Mesendoderm (in vitro differentiated cells): ENCODE results near the gene MOAP1.
A peak's percentile ranks its signal among the peaks of the same experiment; 100 is the strongest.
"Not testable (repeated sequence)": the region's sequence is repeated elsewhere in the genome, so short reads cannot be mapped to it uniquely, and the experiment has no call there.

Experiments used
- DNase-seq: peaks from one replicate; pipeline ENCODE4 v3.0.0; 2013
- H2AK5ac ChIP-seq: 2 replicates; pipeline ENCODE4 v1.6.1; 2013; ENCODE audit warnings: low read length, inconsistent platforms
- H2BK120ac ChIP-seq: 2 replicates; pipeline ENCODE4 v1.6.1; 2013; ENCODE audit warnings: low read depth, mild to moderate bottlenecking, low read length, moderate library complexity, mixed read lengths
- H2BK15ac ChIP-seq: replicated peaks from 2 replicates; pipeline ENCODE4 v1.6.1; 2013; ENCODE audit warnings: low read depth, mild to moderate bottlenecking, moderate library complexity
- H2BK5ac ChIP-seq: 2 replicates; pipeline ENCODE4 v1.6.1; 2013; ENCODE audit warnings: low read length, inconsistent platforms
- H3K18ac ChIP-seq: 2 replicates; pipeline ENCODE4 v1.6.1; 2013; ENCODE audit warnings: mild to moderate bottlenecking, low read length, mixed read lengths
- H3K23ac ChIP-seq: one replicate; pipeline ENCODE4 v1.6.1; 2013; ENCODE audit warnings: low read length
- H3K27ac ChIP-seq: 2 replicates; pipeline ENCODE4 v1.5.1; 2013; ENCODE audit warnings: low read depth, mild to moderate bottlenecking, inconsistent platforms, low read length, moderate library complexity
- H3K27me3 ChIP-seq: 2 replicates; pipeline ENCODE4 v1.6.1; 2013; ENCODE audit warnings: low read length, control low read depth, mild to moderate bottlenecking, inconsistent platforms; ENCODE audit not compliant: insufficient read depth, poor library complexity
- H3K36me3 ChIP-seq: 2 replicates; pipeline ENCODE4 v1.6.1; 2013; ENCODE audit warnings: low read length, inconsistent platforms; ENCODE audit not compliant: control insufficient read depth, insufficient read depth
- H3K4ac ChIP-seq: one replicate; pipeline ENCODE4 v1.6.1; 2013; ENCODE audit warnings: low read depth, mild to moderate bottlenecking, low read length, moderate library complexity
- H3K4me1 ChIP-seq: 2 replicates; pipeline ENCODE4 v1.6.1; 2013; ENCODE audit warnings: low read depth, low read length, inconsistent platforms; ENCODE audit not compliant: control insufficient read depth
- H3K4me2 ChIP-seq: 2 replicates; pipeline ENCODE4 v1.6.1; 2013; ENCODE audit warnings: low read length
- H3K4me3 ChIP-seq: 2 replicates; pipeline ENCODE4 v1.5.1; 2013; ENCODE audit warnings: mild to moderate bottlenecking, low read length
- H3K56ac ChIP-seq: one replicate; pipeline ENCODE4 v1.6.1; 2013; ENCODE audit warnings: low read length
- H3K79me1 ChIP-seq: 2 replicates; pipeline ENCODE4 v1.6.1; 2013; ENCODE audit warnings: low read length, inconsistent platforms
- H3K79me2 ChIP-seq: 2 replicates; pipeline ENCODE4 v1.6.1; 2013; ENCODE audit warnings: mild to moderate bottlenecking, low read length; ENCODE audit not compliant: control insufficient read depth, insufficient read depth
- H3K9ac ChIP-seq: 2 replicates; pipeline ENCODE4 v1.6.1; 2013; ENCODE audit warnings: low read length, inconsistent platforms
- H4K5ac ChIP-seq: one replicate; pipeline ENCODE4 v1.6.1; 2013; ENCODE audit warnings: low read length
- H4K8ac ChIP-seq: one replicate; pipeline ENCODE4 v1.6.1; 2013; ENCODE audit warnings: low read depth, mild to moderate bottlenecking, control low read depth, low read length, moderate library complexity
- WGBS: extraction: QIAGEN DNeasy Blood & Tissue Kit; methylation state at CpG from one replicate; pipeline ENCODE4 v1.1.7; 2013; ENCODE audit warnings: low lambda C conversion rate, missing lambda C conversion rate; ENCODE audit not compliant: insufficient coverage; ENCODE audit errors: extremely low coverage; 5-methylcytosine and 5-hydroxymethylcytosine counted together

MOAP1 gene

GRCh38 chr14:93136508-93136907 lies 48.2 kb downstream of the MOAP1 start:
- H2AK5ac ChIP-seq, H3K36me3 ChIP-seq, H3K4ac ChIP-seq, H4K5ac ChIP-seq, H3K4me2 ChIP-seq, H3K79me1 ChIP-seq, H3K27ac ChIP-seq, H2BK120ac ChIP-seq, DNase-seq, H3K9ac ChIP-seq, H4K8ac ChIP-seq, H3K4me3 ChIP-seq, H3K27me3 ChIP-seq, H2BK5ac ChIP-seq, H2BK15ac ChIP-seq, H3K23ac ChIP-seq, H3K79me2 ChIP-seq, H3K18ac ChIP-seq, H3K4me1 ChIP-seq, H3K56ac ChIP-seq: not testable (repeated sequence)
- no CpG with 5 or more reads among the region's 13 CpGs for WGBS

DNA sequence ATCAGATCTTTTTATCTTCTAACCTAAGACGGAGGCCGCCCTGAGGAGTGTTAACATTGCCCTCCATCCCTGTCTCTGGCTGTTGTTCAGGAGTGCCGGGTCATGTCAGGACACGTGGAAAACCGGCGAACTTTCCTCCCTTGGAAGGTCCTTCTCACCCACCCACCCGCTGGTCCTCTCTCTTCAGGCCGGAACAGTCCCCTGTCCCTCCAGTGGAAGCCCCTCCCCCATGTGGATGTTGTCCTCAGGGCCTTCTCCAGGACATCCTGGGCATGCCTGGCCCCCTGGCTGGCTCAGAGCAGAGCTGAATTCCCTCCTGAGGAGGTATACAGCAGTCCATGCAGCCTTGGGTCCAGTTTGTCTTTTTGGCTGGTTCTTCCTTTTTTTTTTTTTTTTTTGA lies 48.7 kb downstream of the MOAP1 start:
- Histone ChIP-seq H2BK15ac (no peak overlapping the region), H3K36me3 (no peaks in the 10 kb centered on the region), H2BK5ac (no peak overlapping the region), H3K4me3 (no peak overlapping the region), H3K27ac (no peak overlapping the region), H3K56ac (no peak overlapping the region), H3K4ac (no peak overlapping the region), H3K4me1 (no peaks in the 10 kb centered on the region), H3K79me1 (no peaks in the 10 kb centered on the region), H4K8ac (no peak overlapping the region), H4K5ac (no peak overlapping the region), H3K23ac (no peak overlapping the region), H2BK120ac (no peak overlapping the region), H3K27me3 (no peaks in the 10 kb centered on the region), H3K79me2 (no peaks in the 10 kb centered on the region), H3K4me2 (no peak overlapping the region), H2AK5ac (no peak overlapping the region), H3K9ac (no peak overlapping the region), H3K18ac (no peak overlapping the region)
- WGBS = no CpG with 5 or more reads among the region's 8 CpGs
- DNase-seq = no peak

DNA sequence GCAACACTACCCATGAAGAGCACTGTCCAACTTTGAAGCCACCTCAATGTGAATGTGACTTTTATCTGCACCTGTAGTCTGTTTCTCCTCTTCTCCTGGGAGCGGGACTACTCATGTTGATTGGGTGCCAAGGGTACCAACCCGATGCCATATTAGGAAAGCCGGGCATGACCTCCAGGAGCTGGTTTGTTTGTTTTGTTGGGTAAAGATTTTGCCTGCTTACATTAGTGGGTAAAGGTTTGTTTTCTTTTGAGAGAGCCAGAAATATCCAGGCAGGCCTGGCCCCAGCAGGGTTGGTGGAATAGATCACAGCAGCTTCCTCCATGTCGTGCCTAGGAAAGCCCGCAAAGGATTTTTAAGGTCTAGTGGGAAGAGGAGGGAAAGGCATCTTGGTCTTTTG lies 49.3 kb downstream of the MOAP1 start:
- no peak overlapping the region for H3K23ac ChIP-seq
- no peaks in the 10 kb centered on the region for H3K36me3 ChIP-seq
- no peak overlapping the region for H3K4ac ChIP-seq
- no peaks in the 10 kb centered on the region for H3K79me2 ChIP-seq
- no peak overlapping the region for H2BK5ac ChIP-seq
- no peak overlapping the region for H3K27ac ChIP-seq
- no peaks in the 10 kb centered on the region for H3K27me3 ChIP-seq
- no peak overlapping the region for H3K9ac ChIP-seq
- no peaks in the 10 kb centered on the region for H3K4me1 ChIP-seq
- H4K5ac ChIP-seq = no peak overlapping the region
- no peak overlapping the region for H4K8ac ChIP-seq
- no peaks in the 10 kb centered on the region for H3K79me1 ChIP-seq
- no peak overlapping the region for H3K56ac ChIP-seq
- no CpG with 5 or more reads among the region's 5 CpGs for WGBS
- H2AK5ac ChIP-seq = no peak overlapping the region
- no peak for DNase-seq
- no peak overlapping the region for H3K4me3 ChIP-seq
- no peak overlapping the region for H3K4me2 ChIP-seq
- no peak overlapping the region for H2BK15ac ChIP-seq
- no peak overlapping the region for H3K18ac ChIP-seq
- no peak overlapping the region for H2BK120ac ChIP-seq

GRCh38 chr14:93133464-93133863 lies 51.2 kb downstream of the MOAP1 start:
- no peak overlapping the region for H2BK120ac ChIP-seq
- H2AK5ac ChIP-seq = no peak overlapping the region
- H4K5ac ChIP-seq = no peak overlapping the region
- no peak overlapping the region for H3K18ac ChIP-seq
- H3K79me1 ChIP-seq = no peaks in the 10 kb centered on the region
- no peak overlapping the region for H3K27ac ChIP-seq
- no peak overlapping the region for H3K4me3 ChIP-seq
- no peak overlapping the region for H3K4ac ChIP-seq
- no peaks in the 10 kb centered on the region for H3K36me3 ChIP-seq
- H3K4me1 ChIP-seq = no peaks in the 10 kb centered on the region
- H3K4me2 ChIP-seq = no peak overlapping the region
- H4K8ac ChIP-seq = no peak overlapping the region
- WGBS = no CpG with 5 or more reads among the region's 8 CpGs
- DNase-seq = no peak
- no peaks in the 10 kb centered on the region for H3K79me2 ChIP-seq
- H3K23ac ChIP-seq = no peak overlapping the region
- no peak overlapping the region for H3K56ac ChIP-seq
- H3K27me3 ChIP-seq = no peaks in the 10 kb centered on the region
- H2BK5ac ChIP-seq = no peak overlapping the region
- H2BK15ac ChIP-seq = no peak overlapping the region
- no peak overlapping the region for H3K9ac ChIP-seq

GRCh38 chr14:93132472-93133065 lies 52.1 kb downstream of the MOAP1 start:
- peak; percentile 47 for DNase-seq
- H3K79me2 ChIP-seq = no peaks in the 10 kb centered on the region

More at GRCh38 chr14:93132472-93133065, 52.1 kb downstream of the MOAP1 start:
- H3K4me3 ChIP-seq = no peak overlapping the region
- no peak overlapping the region for H2AK5ac ChIP-seq
- no peak overlapping the region for H3K56ac ChIP-seq
- no peak overlapping the region for H3K4me2 ChIP-seq
- no peak overlapping the region for H2BK5ac ChIP-seq
- H4K8ac ChIP-seq = no peak overlapping the region
- H2BK120ac ChIP-seq = no peak overlapping the region
- WGBS = no CpG with 5 or more reads among the region's 8 CpGs
- H3K27ac ChIP-seq = no peak overlapping the region
- H3K4ac ChIP-seq = no peak overlapping the region
- H4K5ac ChIP-seq = no peak overlapping the region
- no peaks in the 10 kb centered on the region for H3K4me1 ChIP-seq
- H3K9ac ChIP-seq = no peak overlapping the region
- no peak overlapping the region for H2BK15ac ChIP-seq
- no peaks in the 10 kb centered on the region for H3K36me3 ChIP-seq
- H3K27me3 ChIP-seq = no peaks in the 10 kb centered on the region
- no peak overlapping the region for H3K23ac ChIP-seq
- no peak overlapping the region for H3K18ac ChIP-seq
- H3K79me1 ChIP-seq = no peaks in the 10 kb centered on the region
